GM12801 (cell line): ENCODE data around the gene MTA1.

Source experiments
- CTCF ChIP-seq: IDR thresholded peaks from one replicate; pipeline ENCODE4 v1.5.1; 2011; ENCODE audit warnings: control low read depth; ENCODE audit not compliant: insufficient read length; ENCODE audit errors: extremely low read depth

Gene MTA1

GRCh38 chr14:105378873-105379685 lies 40.5 kb upstream of the MTA1 start:
- TF ChIP-seq CTCF = no peak

GRCh38 chr14:105379946-105380345 lies 39.7 kb upstream of the MTA1 start:
- TF ChIP-seq CTCF = no peak

DNA sequence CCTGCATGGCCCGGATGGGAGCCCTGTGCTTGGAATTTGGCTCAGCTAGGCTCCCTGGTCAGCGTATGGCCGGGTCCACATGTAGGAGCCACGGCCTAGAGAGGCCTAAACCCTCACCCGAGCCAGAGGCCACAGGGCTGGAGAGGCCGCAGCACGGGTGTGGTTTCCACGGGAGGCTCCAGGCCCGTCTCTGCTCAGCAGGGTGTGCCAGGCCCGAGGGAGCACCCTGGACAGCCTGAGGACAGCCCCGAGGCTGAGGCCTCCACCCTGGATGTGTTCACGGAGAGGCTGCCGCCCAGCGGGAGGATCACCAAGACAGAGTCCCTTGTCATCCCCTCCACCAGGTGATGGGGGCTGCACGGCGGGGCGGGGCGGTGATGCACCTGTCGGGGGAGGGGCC lies 38.9 kb upstream of the MTA1 start:
- TF ChIP-seq CTCF = no peak

DNA sequence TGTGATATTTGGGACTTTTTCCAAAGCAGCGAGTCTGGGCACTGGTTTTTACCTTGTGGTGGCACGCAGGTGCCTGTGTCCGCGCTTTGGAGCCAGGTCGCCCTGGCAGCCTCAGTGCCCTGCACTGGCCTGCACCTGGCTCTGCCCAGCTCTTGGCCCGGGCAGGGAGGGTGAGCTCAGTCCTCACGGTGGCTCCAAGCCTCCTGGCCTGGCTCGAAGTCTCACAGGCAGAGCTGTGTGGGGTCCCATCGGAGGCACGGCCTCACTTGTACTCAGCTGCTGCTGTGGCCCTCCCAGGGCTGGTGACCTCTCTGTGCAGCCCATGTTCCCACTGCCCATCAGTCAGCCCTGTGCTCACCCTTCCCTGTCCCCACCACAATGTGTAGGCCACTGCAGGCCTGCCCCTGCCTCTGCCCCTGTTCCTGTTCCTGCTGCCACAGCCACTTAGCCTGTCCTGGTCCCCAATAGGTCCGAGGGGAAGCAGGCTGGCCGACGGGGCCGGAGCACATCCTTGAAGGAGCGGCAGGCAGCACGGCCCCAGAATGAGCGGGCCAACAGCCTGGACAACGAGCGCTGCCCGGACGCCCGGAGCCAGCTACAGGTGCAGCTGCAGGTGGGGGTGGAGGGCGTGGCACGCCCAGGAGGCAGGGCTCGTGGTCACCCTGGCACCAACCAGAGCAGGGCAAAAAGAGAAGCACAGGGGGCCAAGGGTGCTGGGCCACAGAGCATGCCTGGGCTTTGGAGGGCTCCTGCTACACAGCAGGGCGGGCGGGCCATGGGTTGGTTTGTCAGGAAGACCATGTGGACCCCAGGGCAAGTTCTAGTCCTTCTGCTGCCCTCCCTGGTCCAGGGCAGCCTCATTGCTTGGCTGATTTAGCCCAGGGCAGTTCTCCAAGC lies 37.9 kb upstream of the MTA1 start:
- no peak for TF ChIP-seq CTCF

GRCh38 chr14:105382343-105383082 lies 37.1 kb upstream of the MTA1 start:
- no peak for TF ChIP-seq CTCF

- TF ChIP-seq CTCF = no peak
These were observed 36.4 kb upstream of the MTA1 start for GRCh38 chr14:105383083-105383730.

GRCh38 chr14:105384041-105384557 lies 35.5 kb upstream of the MTA1 start:
- no peak for TF ChIP-seq CTCF
